H1 (cell line): Measurements from ENCODE around the gene F5. TPM values are rescaled to one million over a fixed set of nuclear protein-coding genes. Genes with fewer than 3 reads are reported as not detected.

ENCODE experiments used
- EGR1 ChIP-seq: IDR thresholded peaks from 2 replicates; pipeline ENCODE4 v1.6.1; 2011; ENCODE audit warnings: low read depth, low read length, borderline replicate concordance
- EP300 ChIP-seq, 2 experiments: IDR thresholded peaks; 1 replicate in 1 of 2; 2 replicates in 1 of 2; pipeline ENCODE4 v1.6.1; 2011 to 2012; ENCODE audit warnings: low read depth in 2 of 2, low read length in 2 of 2, mild to moderate bottlenecking in 2 of 2, borderline replicate concordance in 1 of 2, inconsistent platforms in 1 of 2, moderate library complexity in 1 of 2
- POLR2A ChIP-seq, 2 experiments: IDR thresholded peaks; 1 replicate in 1 of 2; 2 replicates in 1 of 2; pipeline ENCODE4 v1.6.1; 2011; ENCODE audit warnings: low read depth in 2 of 2, low read length in 2 of 2, mild to moderate bottlenecking in 2 of 2; ENCODE audit errors: control extremely low read depth in 1 of 2
- polyA plus RNA-seq, 7 experiments: library from polyadenylated mRNA; depleted of rRNA in 3 of 7; stranded (reverse) in 5 of 7; unstranded in 2 of 7; fragments of >200 nt in 5 of 7; fragments of 200-250 nt in 2 of 7; gene quantifications; 1 replicate in 5 of 7; 2 replicates in 1 of 7; 4 replicates in 1 of 7; pipeline versions ENCODE4 v1.2.1 to v1.2.3, GENCODE V29; 2011 to 2013; ENCODE audit warnings: missing spikeins in 2 of 7, mixed read lengths in 2 of 7
- total RNA-seq: library from RNA; stranded (reverse); fragmentation: NEBNext Ultra II Directional; extraction: Animal tissue kit (Norgen Biotek cat#: 25700); gene quantifications from 2 replicates; pipeline ENCODE4 v1.2.1, GENCODE V29; 2021

The F5 gene
- total and polyA plus RNA-seq, 2 of the 8 experiments (the other 6 are each of a cell fraction or from before 2014, with no cell fraction given): 0.04 to 0.06 TPM

DNA sequence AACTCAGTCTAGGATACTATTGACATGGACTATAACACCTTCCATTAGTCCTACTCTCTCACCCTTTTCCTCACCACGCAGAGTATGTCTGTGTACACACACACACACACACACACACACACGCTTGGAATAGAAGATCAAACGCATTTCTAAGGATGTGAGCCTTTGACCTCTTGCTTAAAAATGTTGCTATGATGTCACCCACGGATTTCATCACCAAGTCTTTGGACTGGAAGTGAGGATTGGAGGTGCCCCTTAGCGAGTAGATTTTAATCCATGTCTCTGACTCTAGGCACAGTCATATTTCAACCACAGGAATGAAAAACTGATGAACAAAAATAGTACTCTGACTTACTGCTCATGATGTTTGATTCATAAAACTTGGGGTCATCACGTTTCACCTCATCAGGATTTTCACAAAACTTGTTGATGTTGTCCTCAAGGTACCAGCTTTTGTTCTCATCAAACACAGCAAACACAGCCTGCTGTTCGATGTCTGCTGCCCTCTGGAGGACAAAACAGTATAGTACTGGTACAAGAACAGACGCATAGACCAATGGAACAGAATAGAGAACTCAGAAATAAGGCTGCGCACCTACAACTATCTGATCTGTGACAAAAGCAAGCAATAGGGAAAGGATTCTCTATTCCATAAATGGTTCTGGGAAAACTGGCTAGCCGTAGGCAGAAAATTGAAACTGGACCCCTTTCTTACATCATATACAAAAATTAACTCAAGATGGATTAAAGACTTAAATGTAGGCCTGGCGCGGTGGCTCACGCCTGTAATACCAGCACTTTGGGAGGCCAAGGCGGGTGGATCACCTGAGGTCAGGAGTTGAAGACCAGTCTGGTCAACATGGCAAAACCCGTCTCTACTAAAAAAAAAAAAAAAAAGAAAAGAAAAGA is 39.9 kb downstream of the F5 start (continued):
- no peak for TF ChIP-seq EGR1
- no peak for TF ChIP-seq EP300 (IDR thresholded peaks at IDR 0.05; ENCODE audit: borderline replicate concordance in 1 of 2, low read depth in 2 of 2, low read length in 2 of 2)
- TF ChIP-seq POLR2A (IDR thresholded peaks at IDR 0.05; ENCODE audit: control extremely low read depth in 1 of 2, low read depth in 2 of 2, low read length in 2 of 2): no peak
